Ovary (tissue), 9 donors: ENCODE measurements around the gene WDR17. TPM values are rescaled to one million over a fixed set of nuclear protein-coding genes. Genes with fewer than 3 reads are reported as not detected.

Experiments used
- DNase-seq, 5 donors: peaks; one replicate each; pipeline ENCODE4 v3.0.0-alpha.2; 2019 to 2020
- H3K27ac ChIP-seq, 2 donors: fragments of 200-600 bp; one replicate each; pipeline versions ENCODE4 v1.5.1 to v1.8.0; 2019 to 2022
- H3K27me3 ChIP-seq: fragments of 200-600 bp; one replicate; pipeline ENCODE4 v1.8.0; 2022
- H3K36me3 ChIP-seq: fragments of 200-600 bp; sonication (generic); one replicate; pipeline ENCODE4 v1.5.1; 2019
- H3K4me1 ChIP-seq: one replicate; pipeline ENCODE4 v1.8.1; 2013; ENCODE audit warnings: mild to moderate bottlenecking, moderate library complexity; ENCODE audit not compliant: insufficient read depth
- H3K4me3 ChIP-seq: fragments of 200-600 bp; sonication (generic); one replicate; pipeline ENCODE4 v1.5.1; 2017
- H3K9me3 ChIP-seq, 2 donors: fragments of 200-600 bp in 1 of 2; sonication (generic) in 1 of 2; one replicate each; pipeline versions ENCODE4 v1.5.1 to v1.8.1; 2013 to 2019; ENCODE audit warnings: mild to moderate bottlenecking in 1 of 2, moderate library complexity in 1 of 2
- EP300 ChIP-seq: sonication (generic); formaldehyde crosslinking; IDR thresholded peaks from one replicate; pipeline ENCODE4 v1.6.1; 2017; ENCODE audit warnings: antibody characterized with exemption
- POLR2A ChIP-seq: fragments of 450-650 bp; IDR thresholded peaks from one replicate; pipeline ENCODE4 v1.6.1; 2017; ENCODE audit warnings: antibody characterized with exemption, mild to moderate bottlenecking, moderate library complexity
- WGBS, 3 donors: extraction: QIAGEN DNeasy Blood & Tissue Kit in 1 of 3; methylation state at CpG; one replicate each; pipeline versions ENCODE4 v1.1.5 to v1.1.7; 2013 to 2017; 5-methylcytosine and 5-hydroxymethylcytosine counted together
- intact Hi-C, 4 donors: fragments of 100-400 bp; cut with DNase I; formaldehyde crosslinking; loops; one replicate each; pipeline versions ENCODE4 v1.11.0 to v1.15.1; 2022 to 2023
- polyA plus RNA-seq, 2 donors: library from polyadenylated mRNA; stranded (reverse); fragments of 200-250 nt in 1 of 2; fragments of 350-450 nt in 1 of 2; fragmentation: Illumina TruSeq in 1 of 2; extraction: RNeasy Lipid Tissue Mini Kit (QIAGEN cat#74804) in 1 of 2; gene quantifications; one replicate each; pipeline ENCODE4 v1.2.3, GENCODE V29; 2013 to 2014
- total RNA-seq, 7 donors: library from RNA; depleted of rRNA in 2 of 7; stranded (reverse); fragments of >200 nt in 2 of 7; fragmentation: NEBNext Ultra II Directional in 3 of 7; extraction: Animal tissue kit (Norgen Biotek cat#: 25700) in 3 of 7; gene quantifications; one replicate each; pipeline versions ENCODE4 v1.1.0 to v1.2.4, GENCODE V29; 2016 to 2023
- TF ChIP-seq, protein P1 (sequence below), 3 donors: fragments of 450-650 bp in 2 of 3; fragments of 200-600 bp in 1 of 3; IDR thresholded peaks; one replicate each; pipeline versions ENCODE4 v1.5.1 to v1.8.0; 2016 to 2022; ENCODE audit warnings: antibody characterized with exemption in 3 of 3, mild to moderate bottlenecking in 1 of 3
- donor health status: DM: no; HTN: no; CAD: no; lungs with moderate emphysema.
- donor health status: DM: no; HTN: no; CAD: no.
- donor health status: Bipolar disorder and iron deficiency.
- donor health status: DM: yes; HTN: yes; CAD: no.
- donor health status: DM: no; HTN: no; CAD: no.
- donor health status: DM: yes; HTN: yes; CAD: no.

WDR17 gene
- total and polyA plus RNA-seq, 9 donors: 0.73 to 4.9 (median 2.1) TPM

DNA sequence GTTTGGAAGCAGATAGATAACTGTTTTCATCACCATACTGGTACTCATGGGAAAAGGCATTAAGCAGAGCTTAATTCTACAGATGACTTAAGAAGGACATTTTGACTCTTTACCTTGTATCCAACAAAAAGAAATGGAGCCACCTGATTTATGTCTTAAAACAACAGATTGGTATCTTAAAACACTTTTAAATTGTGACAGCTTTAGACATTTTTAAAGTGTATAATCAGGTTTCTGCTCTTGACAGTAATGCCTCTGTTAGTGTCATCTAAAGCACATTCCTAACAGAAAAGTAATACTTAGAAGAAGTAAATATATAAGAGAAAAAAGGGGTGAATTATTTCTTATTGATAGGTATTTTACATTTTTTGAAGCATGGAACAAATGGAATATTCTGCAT lies 73.9 kb downstream of the WDR17 start:
- H3K27me3 ChIP-seq: no peaks in the 10 kb centered on the region
- no peaks in the 10 kb centered on the region for H3K4me1 ChIP-seq
- DNase-seq: no peak
- H3K4me3 ChIP-seq: no peak overlapping the region
- TF ChIP-seq POLR2A (no peak), EP300 (no peak)
- TF ChIP-seq, protein P1, sequence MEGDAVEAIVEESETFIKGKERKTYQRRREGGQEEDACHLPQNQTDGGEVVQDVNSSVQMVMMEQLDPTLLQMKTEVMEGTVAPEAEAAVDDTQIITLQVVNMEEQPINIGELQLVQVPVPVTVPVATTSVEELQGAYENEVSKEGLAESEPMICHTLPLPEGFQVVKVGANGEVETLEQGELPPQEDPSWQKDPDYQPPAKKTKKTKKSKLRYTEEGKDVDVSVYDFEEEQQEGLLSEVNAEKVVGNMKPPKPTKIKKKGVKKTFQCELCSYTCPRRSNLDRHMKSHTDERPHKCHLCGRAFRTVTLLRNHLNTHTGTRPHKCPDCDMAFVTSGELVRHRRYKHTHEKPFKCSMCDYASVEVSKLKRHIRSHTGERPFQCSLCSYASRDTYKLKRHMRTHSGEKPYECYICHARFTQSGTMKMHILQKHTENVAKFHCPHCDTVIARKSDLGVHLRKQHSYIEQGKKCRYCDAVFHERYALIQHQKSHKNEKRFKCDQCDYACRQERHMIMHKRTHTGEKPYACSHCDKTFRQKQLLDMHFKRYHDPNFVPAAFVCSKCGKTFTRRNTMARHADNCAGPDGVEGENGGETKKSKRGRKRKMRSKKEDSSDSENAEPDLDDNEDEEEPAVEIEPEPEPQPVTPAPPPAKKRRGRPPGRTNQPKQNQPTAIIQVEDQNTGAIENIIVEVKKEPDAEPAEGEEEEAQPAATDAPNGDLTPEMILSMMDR (IDR thresholded peaks at IDR 0.05): no peak
- no peaks in the 10 kb centered on the region for H3K9me3 ChIP-seq
- intact Hi-C loops: no loop called here
- H3K36me3 ChIP-seq: no peaks in the 10 kb centered on the region
- H3K27ac ChIP-seq: no peak overlapping the region

DNA sequence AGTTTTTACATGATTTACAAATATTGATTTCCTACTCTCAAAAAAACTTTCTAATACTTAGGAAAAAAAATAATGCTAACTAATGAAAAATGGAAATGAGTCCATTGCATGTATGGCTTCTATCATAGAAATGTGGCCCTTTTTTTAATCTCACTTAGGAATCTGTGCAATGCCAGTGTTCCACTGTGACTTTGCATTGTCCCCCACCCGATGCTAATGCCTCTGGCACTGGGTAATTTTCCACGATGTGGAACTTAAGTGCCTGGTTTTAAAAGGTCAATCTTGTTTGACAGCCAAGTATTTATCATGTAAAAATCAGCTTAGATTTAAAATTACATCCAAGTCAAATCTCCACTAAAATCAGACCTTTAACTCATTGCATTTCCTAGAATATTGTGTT lies 76.6 kb downstream of the WDR17 start:
- no peaks in the 10 kb centered on the region for H3K36me3 ChIP-seq
- no peak overlapping the region for H3K27ac ChIP-seq
- no peak overlapping the region for H3K4me3 ChIP-seq
- no peaks in the 10 kb centered on the region for H3K27me3 ChIP-seq
- TF ChIP-seq POLR2A: no peak
- TF ChIP-seq, protein P1 (IDR thresholded peaks at IDR 0.05): no peak
- no peak for TF ChIP-seq EP300
- intact Hi-C loops: loop anchor here in 1 of 4 donors (10.0 kb wide), 1 partner anchor 203 kb away; no protein-coding TSS in a partner anchor
- H3K4me1 ChIP-seq: no peaks in the 10 kb centered on the region
- no peaks in the 10 kb centered on the region for H3K9me3 ChIP-seq
- 79 to 91% (median 90%) methylated on average over 2 of the region's 2 CpGs for WGBS, 3 donors
- no peak for DNase-seq

DNA sequence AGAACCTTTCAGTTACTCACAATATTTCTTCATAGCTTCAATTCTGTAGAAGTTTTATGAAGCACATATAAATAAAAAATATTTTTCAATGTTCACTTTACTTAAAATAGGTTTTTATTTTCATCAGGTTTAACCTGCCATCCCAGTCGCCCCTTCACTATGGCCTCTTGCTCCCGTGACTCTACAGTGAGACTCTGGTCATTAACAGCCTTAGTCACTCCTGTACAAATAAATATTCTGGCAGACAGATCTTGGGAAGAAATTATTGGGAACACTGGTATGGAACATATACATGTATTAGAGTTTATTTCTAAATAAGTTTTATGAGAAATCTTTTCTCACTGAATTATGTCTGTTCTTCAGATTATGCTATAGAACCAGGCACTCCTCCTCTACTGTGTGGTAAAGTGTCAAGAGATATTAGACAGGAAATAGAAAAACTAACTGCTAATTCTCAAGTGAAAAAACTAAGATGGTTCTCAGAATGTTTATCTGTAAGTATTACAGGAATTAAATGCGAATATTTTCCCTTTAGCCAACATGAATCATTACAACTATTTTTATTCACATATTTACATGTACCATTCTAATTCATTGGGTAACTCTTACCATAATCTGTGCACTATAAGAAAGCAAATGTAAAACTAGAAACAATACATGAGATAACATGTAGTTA lies 84.2 kb downstream of the WDR17 start:
- DNase-seq: no peak
- TF ChIP-seq EP300 (no peak), POLR2A (no peak)
- TF ChIP-seq, protein P1 (IDR thresholded peaks at IDR 0.05): no peak
- intact Hi-C loops: loop anchor here in 1 of 4 donors (10.0 kb wide), 1 partner anchor 195 kb away; no protein-coding TSS in a partner anchor
- no peak overlapping the region for H3K27ac ChIP-seq
- H3K27me3 ChIP-seq: no peaks in the 10 kb centered on the region
- H3K36me3 ChIP-seq: no peaks in the 10 kb centered on the region
- H3K9me3 ChIP-seq: no peaks in the 10 kb centered on the region
- 71 to 77% (median 72%) methylated on average over 3 of the region's 3 CpGs for WGBS, 3 donors
- no peak overlapping the region for H3K4me3 ChIP-seq
- no peaks in the 10 kb centered on the region for H3K4me1 ChIP-seq

DNA sequence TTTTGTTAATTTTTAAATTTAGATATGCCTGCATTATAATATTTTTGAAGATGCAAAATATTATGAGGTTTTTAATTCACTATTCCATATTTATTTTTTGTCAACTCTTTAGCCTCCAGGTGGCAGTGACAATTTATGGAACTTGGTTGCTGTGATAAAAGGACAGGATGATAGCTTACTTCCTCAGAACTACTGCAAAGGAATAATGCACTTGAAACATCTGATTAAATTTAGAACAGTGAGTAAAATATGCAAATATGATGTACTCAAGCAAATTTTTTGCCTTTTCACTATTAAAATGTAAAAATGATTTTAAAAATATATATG lies 84.7 kb downstream of the WDR17 start:
- Histone ChIP-seq H3K4me3 (no peak overlapping the region), H3K4me1 (no peaks in the 10 kb centered on the region), H3K36me3 (no peaks in the 10 kb centered on the region), H3K27me3 (no peaks in the 10 kb centered on the region), H3K9me3 (no peaks in the 10 kb centered on the region), H3K27ac (no peak overlapping the region)
- TF ChIP-seq EP300: no peak
- TF ChIP-seq, protein P1 (IDR thresholded peaks at IDR 0.05): no peak
- TF ChIP-seq POLR2A: no peak
- intact Hi-C loops: no loop called here
- DNase-seq: no peak
